K562 (cell line): Measurements from ENCODE around the gene SELENOI. TPM values are rescaled to one million over a fixed set of nuclear protein-coding genes. Genes with fewer than 3 reads are reported as not detected.
A peak's percentile ranks its signal among the peaks of the same experiment; 100 is the strongest.

Experiments
- ATF1 ChIP-seq, 2 experiments: fragments of 450-650 bp in 1 of 2; IDR thresholded peaks; 2 replicates each; pipeline ENCODE4 v1.6.1; 2016; ENCODE audit warnings: missing compliant biosample characterization in 1 of 2, missing genetic modification characterization in 1 of 2
- CBX8 ChIP-seq: fragments of 200-600 bp; sonication (generic); IDR thresholded peaks from 2 replicates; pipeline ENCODE4 v1.6.1; 2012; ENCODE audit warnings: borderline replicate concordance, mixed run types, low read depth, mild to moderate bottlenecking, moderate library complexity, mixed read lengths, low read length, control low read depth, inconsistent platforms; ENCODE audit not compliant: poor library complexity, severe bottlenecking; ENCODE audit errors: extremely low read depth
- CGGBP1 ChIP-seq: fragments of 250-450 bp; sonication (Bioruptor Pico); IDR thresholded peaks from 2 replicates; pipeline ENCODE4 v1.9.0; 2021; ENCODE audit warnings: mild to moderate bottlenecking
- ID3 ChIP-seq, 2 experiments: fragments of 250-450 bp in 1 of 2; fragments of 450-650 bp in 1 of 2; sonication (Bioruptor Pico) in 1 of 2; IDR thresholded peaks; 2 replicates each; pipeline versions ENCODE4 v1.6.1 to v1.8.0; 2016 to 2021; ENCODE audit warnings: mild to moderate bottlenecking in 2 of 2, moderate library complexity in 2 of 2, missing compliant biosample characterization in 1 of 2, missing genetic modification characterization in 1 of 2
- KAT7 ChIP-seq: sonication (generic); formaldehyde crosslinking; IDR thresholded peaks from 2 replicates; pipeline ENCODE4 v1.8.0; 2022; ENCODE audit warnings: missing genetic modification reagents, mild to moderate bottlenecking, borderline replicate concordance
- MTA1 ChIP-seq: fragments of 450-650 bp; IDR thresholded peaks from 2 replicates; pipeline ENCODE4 v1.6.1; 2017; ENCODE audit warnings: borderline replicate concordance
- NBN ChIP-seq: fragments of 450-650 bp; IDR thresholded peaks from 2 replicates; pipeline ENCODE4 v1.6.1; 2016; ENCODE audit warnings: low read depth, mild to moderate bottlenecking
- POLR2A ChIP-seq: fragments of 450-650 bp; conservative IDR thresholded peaks from 2 replicates; pipeline ENCODE4 v1.6.1; 2016
- RBM17 ChIP-seq: fragments of 200-400 bp; formaldehyde crosslinking; IDR thresholded peaks from 2 replicates; pipeline ENCODE4 v1.6.1; 2017; ENCODE audit warnings: low read depth, mild to moderate bottlenecking, low read length, borderline replicate concordance
- RNF219 ChIP-seq: fragments of 250-450 bp; sonication (Bioruptor Pico); IDR thresholded peaks from 2 replicates; pipeline ENCODE4 v1.5.0; 2022; ENCODE audit warnings: mild to moderate bottlenecking
- SAFB ChIP-seq: fragments of 200-400 bp; formaldehyde crosslinking; IDR thresholded peaks from 2 replicates; pipeline ENCODE4 v1.6.1; 2017; ENCODE audit warnings: low read depth, low read length, borderline replicate concordance
- ZFP1 ChIP-seq: fragments of 450-650 bp; formaldehyde crosslinking; IDR thresholded peaks from 2 replicates; pipeline ENCODE4 v1.4.0; 2020; ENCODE audit warnings: mild to moderate bottlenecking, mixed read lengths
- ZNF551 ChIP-seq: fragments of 250-450 bp; sonication (Bioruptor Pico); IDR thresholded peaks from 2 replicates; pipeline ENCODE4 v1.5.0; 2021; ENCODE audit warnings: mild to moderate bottlenecking, moderate library complexity
- polyA plus RNA-seq, 8 experiments: library from polyadenylated mRNA; depleted of rRNA in 4 of 8; stranded (reverse) in 5 of 8; unstranded in 3 of 8; fragments of >200 nt; fragmentation: Nextera tagmentation in 2 of 8; fragmentation: Illumina TruSeq in 1 of 8; extraction: Ambion mirVana in 2 of 8; extraction: Trizol in 1 of 8; gene quantifications; 2 replicates each; pipeline versions ENCODE4 v1.2.1 to v1.2.3, GENCODE V29; 2011 to 2014; ENCODE audit warnings: inconsistent platforms in 1 of 8, missing spikeins in 1 of 8
- total RNA-seq, 7 experiments: library from RNA; depleted of rRNA in 6 of 7; stranded (reverse); fragments of >200 nt in 6 of 7; fragmentation: Illumina TruSeq in 2 of 7; extraction: Trizol in 2 of 7; gene quantifications; 2 replicates each; pipeline versions ENCODE4 v1.2.1 to v1.2.3, GENCODE V29; 2011 to 2021; ENCODE audit warnings: low replicate concordance in 1 of 7
- TF ChIP-seq, protein P1 (sequence below): IDR thresholded peaks from 2 replicates; pipeline ENCODE4 v1.6.1; 2014; ENCODE audit warnings: antibody characterized with exemption
- TF ChIP-seq, protein P2 (sequence below): fragments of 150-350 bp; conservative IDR thresholded peaks from 2 replicates; pipeline ENCODE4 v1.6.1; 2014; ENCODE audit warnings: low read length
- TF ChIP-seq, protein P3 (sequence below): fragments of 250-450 bp; sonication (Bioruptor Pico); IDR thresholded peaks from 2 replicates; pipeline ENCODE4 v1.5.0; 2021; ENCODE audit warnings: mild to moderate bottlenecking, borderline replicate concordance

SELENOI gene
- total and polyA plus RNA-seq, 9 of the 15 experiments (the other 6 are each of a cell fraction or from before 2014, with no cell fraction given) = 9.6 to 46.9 (median 24.4) TPM

DNA sequence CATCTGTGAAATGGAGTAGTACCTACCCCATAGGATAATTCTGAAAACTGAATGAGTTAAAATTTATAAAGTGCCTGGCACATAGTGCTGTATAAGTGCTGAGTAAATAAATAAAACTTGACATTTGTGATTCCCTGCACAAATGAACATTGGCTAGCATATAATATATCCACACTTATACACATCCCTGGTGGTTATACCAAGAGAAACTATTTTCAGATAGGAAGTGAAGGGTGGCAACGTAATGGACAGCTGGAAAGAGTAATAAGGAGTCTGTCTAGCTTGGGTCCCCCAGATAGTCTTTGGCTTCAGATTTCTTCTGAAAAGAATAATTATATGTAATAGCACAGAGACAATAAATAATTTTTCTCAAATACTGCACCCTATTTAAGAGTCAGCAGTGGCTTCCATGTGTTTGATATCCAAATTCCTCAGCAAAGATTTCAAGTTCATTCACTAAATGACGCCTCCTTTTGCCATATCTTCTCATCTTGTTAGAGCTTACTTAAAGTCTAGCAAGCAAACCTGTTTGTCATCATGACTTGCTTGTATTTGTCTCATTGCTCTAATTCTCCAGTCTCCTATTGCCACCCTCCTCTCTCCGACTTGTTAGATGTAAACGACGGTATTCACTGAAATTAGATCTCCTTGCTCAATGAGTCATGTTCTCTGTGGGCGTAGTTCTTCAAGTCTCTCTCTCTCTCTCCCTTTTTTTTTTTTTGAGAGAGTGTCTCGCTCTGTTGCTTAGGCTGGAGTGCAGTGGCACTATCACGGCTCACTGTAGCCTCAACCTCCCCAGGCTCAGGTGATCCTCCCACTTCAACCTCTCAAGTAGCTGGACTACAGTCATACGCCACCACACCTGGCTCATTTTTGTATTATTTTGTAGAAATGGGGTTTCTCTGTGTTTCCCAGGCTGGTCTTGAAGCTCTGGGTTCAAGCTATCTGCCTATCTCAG is 9.4 kb downstream of the SELENOI start (continued):
- TF ChIP-seq SAFB (no peak), ZNF551 (no peak), POLR2A (peak; percentile 67; the same call in 1 of the 2 replicates), ZFP1 (CRISPR knock-in tag) (no peak), MTA1 (peak; percentile 88), ID3 (CRISPR knock-in tag; IDR thresholded peaks at IDR 0.05) (no peak), ID3 (tag; IDR thresholded peaks at IDR 0.05) (no peak), ATF1 (CRISPR knock-in tag; IDR thresholded peaks at IDR 0.05) (no peak), ATF1 (tag; IDR thresholded peaks at IDR 0.05) (peak; percentile 82), NBN (peak; percentile 95), KAT7 (CRISPR knock-in tag) (no peak), CGGBP1 (CRISPR knock-in tag) (no peak), CBX8 (no peak), RNF219 (CRISPR knock-in tag) (no peak), RBM17 (no peak)
- TF ChIP-seq, protein P1, sequence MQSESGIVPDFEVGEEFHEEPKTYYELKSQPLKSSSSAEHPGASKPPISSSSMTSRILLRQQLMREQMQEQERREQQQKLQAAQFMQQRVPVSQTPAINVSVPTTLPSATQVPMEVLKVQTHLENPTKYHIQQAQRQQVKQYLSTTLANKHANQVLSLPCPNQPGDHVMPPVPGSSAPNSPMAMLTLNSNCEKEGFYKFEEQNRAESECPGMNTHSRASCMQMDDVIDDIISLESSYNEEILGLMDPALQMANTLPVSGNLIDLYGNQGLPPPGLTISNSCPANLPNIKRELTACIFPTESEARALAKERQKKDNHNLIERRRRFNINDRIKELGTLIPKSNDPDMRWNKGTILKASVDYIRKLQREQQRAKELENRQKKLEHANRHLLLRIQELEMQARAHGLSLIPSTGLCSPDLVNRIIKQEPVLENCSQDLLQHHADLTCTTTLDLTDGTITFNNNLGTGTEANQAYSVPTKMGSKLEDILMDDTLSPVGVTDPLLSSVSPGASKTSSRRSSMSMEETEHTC = no peak
- TF ChIP-seq, protein P2, sequence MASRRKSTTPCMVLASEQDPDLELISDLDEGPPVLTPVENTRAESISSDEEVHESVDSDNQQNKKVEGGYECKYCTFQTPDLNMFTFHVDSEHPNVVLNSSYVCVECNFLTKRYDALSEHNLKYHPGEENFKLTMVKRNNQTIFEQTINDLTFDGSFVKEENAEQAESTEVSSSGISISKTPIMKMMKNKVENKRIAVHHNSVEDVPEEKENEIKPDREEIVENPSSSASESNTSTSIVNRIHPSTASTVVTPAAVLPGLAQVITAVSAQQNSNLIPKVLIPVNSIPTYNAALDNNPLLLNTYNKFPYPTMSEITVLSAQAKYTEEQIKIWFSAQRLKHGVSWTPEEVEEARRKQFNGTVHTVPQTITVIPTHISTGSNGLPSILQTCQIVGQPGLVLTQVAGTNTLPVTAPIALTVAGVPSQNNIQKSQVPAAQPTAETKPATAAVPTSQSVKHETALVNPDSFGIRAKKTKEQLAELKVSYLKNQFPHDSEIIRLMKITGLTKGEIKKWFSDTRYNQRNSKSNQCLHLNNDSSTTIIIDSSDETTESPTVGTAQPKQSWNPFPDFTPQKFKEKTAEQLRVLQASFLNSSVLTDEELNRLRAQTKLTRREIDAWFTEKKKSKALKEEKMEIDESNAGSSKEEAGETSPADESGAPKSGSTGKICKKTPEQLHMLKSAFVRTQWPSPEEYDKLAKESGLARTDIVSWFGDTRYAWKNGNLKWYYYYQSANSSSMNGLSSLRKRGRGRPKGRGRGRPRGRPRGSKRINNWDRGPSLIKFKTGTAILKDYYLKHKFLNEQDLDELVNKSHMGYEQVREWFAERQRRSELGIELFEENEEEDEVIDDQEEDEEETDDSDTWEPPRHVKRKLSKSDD = no peak
- TF ChIP-seq, protein P3, sequence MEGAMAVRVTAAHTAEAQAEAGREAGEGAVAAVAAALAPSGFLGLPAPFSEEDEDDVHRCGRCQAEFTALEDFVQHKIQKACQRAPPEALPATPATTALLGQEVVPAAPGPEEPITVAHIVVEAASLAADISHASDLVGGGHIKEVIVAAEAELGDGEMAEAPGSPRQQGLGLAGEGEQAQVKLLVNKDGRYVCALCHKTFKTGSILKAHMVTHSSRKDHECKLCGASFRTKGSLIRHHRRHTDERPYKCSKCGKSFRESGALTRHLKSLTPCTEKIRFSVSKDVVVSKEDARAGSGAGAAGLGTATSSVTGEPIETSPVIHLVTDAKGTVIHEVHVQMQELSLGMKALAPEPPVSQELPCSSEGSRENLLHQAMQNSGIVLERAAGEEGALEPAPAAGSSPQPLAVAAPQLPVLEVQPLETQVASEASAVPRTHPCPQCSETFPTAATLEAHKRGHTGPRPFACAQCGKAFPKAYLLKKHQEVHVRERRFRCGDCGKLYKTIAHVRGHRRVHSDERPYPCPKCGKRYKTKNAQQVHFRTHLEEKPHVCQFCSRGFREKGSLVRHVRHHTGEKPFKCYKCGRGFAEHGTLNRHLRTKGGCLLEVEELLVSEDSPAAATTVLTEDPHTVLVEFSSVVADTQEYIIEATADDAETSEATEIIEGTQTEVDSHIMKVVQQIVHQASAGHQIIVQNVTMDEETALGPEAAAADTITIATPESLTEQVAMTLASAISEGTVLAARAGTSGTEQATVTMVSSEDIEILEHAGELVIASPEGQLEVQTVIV (CRISPR knock-in tag) = no peak
